Gastroesophageal sphincter (tissue), 3 donors: ENCODE data around the gene PLS3.

Source experiments
- CTCF ChIP-seq, 4 experiments: fragments of 200-600 bp in 2 of 4; fragments of 450-650 bp in 2 of 4; sonication (generic) in 1 of 4; IDR thresholded peaks; one replicate each; pipeline ENCODE4 v1.5.1; 2017 to 2019; ENCODE audit warnings: antibody characterized with exemption in 4 of 4, mild to moderate bottlenecking in 2 of 4, moderate library complexity in 2 of 4
- EP300 ChIP-seq: sonication (generic); formaldehyde crosslinking; IDR thresholded peaks from one replicate; pipeline ENCODE4 v1.6.1; 2017; ENCODE audit warnings: antibody characterized with exemption, mild to moderate bottlenecking
- POLR2A ChIP-seq, 2 donors: fragments of 450-650 bp; IDR thresholded peaks; one replicate each; pipeline ENCODE4 v1.6.1; 2017; ENCODE audit warnings: antibody characterized with exemption in 2 of 2, mild to moderate bottlenecking in 2 of 2, moderate library complexity in 1 of 2

GRCh38 chrX:115531818-115532403 is 29.1 kb upstream of the PLS3 start:
- TF ChIP-seq EP300 (no peak), CTCF (IDR thresholded peaks at IDR 0.05) (no peak), POLR2A (IDR thresholded peaks at IDR 0.05) (no peak)
